Measurements from ENCODE around the gene LRFN2. TPM values are rescaled to one million over a fixed set of nuclear protein-coding genes. Genes with fewer than 3 reads are reported as not detected.

The LRFN2 gene
- total RNA-seq, 1 donor from 2014 or later, result not detected

DNA sequence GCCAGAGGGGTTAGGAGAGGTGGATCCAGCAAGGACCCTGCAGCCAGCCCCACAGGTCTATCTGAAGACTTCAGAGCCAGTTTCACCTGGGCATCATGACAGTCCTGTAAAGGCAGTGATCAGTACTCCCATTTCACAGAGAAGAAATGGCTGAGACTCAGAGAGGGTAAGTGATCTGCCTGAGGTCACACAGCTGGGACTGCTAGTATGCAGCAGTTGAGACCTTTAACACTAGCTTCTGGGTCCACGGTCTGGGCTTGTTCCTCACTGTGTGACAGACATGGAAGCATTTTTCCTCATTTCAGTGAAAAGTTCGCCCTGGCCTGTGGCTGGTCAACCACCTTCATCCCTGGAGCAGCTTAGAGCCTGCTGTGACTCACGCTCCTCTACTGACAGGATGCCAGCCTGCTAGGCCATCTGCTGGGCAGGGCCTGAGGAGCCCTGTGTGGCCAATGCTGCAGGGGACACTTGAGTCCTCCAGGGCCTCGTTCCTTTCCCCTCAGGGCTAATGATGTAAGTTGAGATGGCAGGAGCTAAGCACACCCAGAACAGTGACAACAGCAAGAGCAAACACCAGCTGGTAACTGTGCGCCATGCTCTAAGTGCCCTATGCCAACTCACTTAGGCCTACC lies 192.0 kb downstream of the LRFN2 start:
- Mint-ChIP-seq H3K9me3 (no peaks in the 10 kb centered on the region), H3K27me3 (no peaks in the 10 kb centered on the region), H3K36me3 (ENCODE audit: low read depth) (no peaks in the 10 kb centered on the region), H3K4me1 (no peaks in the 10 kb centered on the region), H3K27ac (no peak overlapping the region), H3K4me3 (no peak overlapping the region)
- intact Hi-C loops (cut with micrococcal nuclease), result no loop called here
- DNase-seq (no peak), ATAC-seq (ENCODE audit: low read depth) (no peak)
- ChIA-PET CTCF (no interaction called here), POLR2A (no interaction called here)
- TF ChIP-seq, protein P1, sequence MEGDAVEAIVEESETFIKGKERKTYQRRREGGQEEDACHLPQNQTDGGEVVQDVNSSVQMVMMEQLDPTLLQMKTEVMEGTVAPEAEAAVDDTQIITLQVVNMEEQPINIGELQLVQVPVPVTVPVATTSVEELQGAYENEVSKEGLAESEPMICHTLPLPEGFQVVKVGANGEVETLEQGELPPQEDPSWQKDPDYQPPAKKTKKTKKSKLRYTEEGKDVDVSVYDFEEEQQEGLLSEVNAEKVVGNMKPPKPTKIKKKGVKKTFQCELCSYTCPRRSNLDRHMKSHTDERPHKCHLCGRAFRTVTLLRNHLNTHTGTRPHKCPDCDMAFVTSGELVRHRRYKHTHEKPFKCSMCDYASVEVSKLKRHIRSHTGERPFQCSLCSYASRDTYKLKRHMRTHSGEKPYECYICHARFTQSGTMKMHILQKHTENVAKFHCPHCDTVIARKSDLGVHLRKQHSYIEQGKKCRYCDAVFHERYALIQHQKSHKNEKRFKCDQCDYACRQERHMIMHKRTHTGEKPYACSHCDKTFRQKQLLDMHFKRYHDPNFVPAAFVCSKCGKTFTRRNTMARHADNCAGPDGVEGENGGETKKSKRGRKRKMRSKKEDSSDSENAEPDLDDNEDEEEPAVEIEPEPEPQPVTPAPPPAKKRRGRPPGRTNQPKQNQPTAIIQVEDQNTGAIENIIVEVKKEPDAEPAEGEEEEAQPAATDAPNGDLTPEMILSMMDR (IDR thresholded peaks at IDR 0.05), result no peak

DNA sequence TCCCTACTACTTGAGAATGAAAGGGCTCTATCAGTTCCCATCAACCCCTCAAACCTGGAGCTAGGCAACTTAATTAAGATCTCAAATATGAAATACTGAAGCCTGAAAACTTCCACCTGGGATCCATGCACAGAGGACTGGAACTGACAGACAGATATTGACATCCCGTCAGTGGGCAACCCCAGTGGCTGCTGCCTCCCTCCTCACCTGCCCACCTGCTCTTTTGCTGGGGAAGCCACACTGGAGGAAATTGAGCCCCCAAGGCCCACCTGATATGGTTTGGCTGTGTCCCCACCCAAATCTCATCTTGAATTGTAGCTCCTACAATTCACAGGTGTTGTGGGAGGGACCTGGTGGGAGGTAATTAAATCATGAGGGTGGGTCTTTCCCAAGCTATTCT lies 192.8 kb downstream of the LRFN2 start:
- Mint-ChIP-seq H3K36me3 (ENCODE audit: low read depth) (no peaks in the 10 kb centered on the region), H3K4me1 (no peaks in the 10 kb centered on the region), H3K27ac (no peak overlapping the region), H3K4me3 (no peak overlapping the region), H3K27me3 (peaks cover 4% of the 10 kb centered on the region), H3K9me3 (no peaks in the 10 kb centered on the region)
- ChIA-PET POLR2A (no interaction called here), CTCF (no interaction called here)
- intact Hi-C loops (cut with micrococcal nuclease), result no loop called here
- TF ChIP-seq, protein P1 (IDR thresholded peaks at IDR 0.05), result no peak
- ATAC-seq (ENCODE audit: low read depth) (no peak), DNase-seq (no peak)

DNA sequence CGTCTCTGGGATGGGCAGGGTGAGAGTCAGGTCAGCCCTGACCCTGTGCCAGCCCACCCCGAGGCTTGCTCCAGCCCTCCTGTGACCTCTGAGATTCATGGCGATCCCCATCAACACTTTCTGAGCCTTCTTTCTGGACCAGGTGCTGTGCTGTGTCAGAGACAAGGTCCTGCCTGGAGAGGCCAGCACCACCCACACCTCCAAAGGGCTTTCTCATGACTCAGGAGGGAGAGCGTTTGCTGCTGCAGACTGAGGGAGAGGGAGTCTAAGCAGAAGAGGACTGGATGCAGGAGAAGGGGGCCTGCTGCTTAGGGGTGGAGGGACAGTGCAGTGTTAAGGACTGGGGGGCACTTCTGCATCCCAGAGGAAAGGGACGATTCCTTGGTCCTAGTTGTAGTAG lies 193.5 kb downstream of the LRFN2 start:
- ATAC-seq (ENCODE audit: low read depth) (no peak), DNase-seq (no peak)
- intact Hi-C loops (cut with micrococcal nuclease), result no loop called here
- Mint-ChIP-seq H3K27me3 (peaks cover 4% of the 10 kb centered on the region), H3K9me3 (no peaks in the 10 kb centered on the region), H3K4me1 (no peaks in the 10 kb centered on the region), H3K27ac (no peak overlapping the region), H3K4me3 (no peak overlapping the region), H3K36me3 (ENCODE audit: low read depth) (no peaks in the 10 kb centered on the region)
- ChIA-PET CTCF (no interaction called here), POLR2A (no interaction called here)
- TF ChIP-seq, protein P1 (IDR thresholded peaks at IDR 0.05), result no peak

DNA sequence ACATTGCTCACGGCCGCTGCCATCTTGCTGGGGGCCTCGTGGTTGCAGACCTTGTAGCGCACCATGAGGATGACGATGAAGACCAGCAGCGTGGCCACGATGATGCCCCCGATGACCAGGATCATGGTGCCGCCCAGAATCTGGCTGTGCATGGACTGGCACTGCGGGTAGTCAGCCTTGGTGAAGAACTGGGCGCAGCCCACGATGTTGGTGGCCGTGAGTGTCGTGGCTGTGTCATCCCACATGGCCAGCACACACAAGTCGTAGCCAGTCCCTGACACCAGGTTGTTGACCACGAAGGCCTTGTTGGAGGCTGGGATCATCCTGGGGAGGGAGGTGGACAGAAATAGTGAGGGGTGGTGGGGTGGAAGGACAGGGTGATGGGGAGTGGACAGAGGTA lies 194.6 kb downstream of the LRFN2 start:
- H3K27ac Mint-ChIP-seq, result no peak overlapping the region
- no peaks in the 10 kb centered on the region for H3K9me3 Mint-ChIP-seq
- ATAC-seq (ENCODE audit: low read depth) (no peak), DNase-seq (no peak)
- H3K27me3 Mint-ChIP-seq, result peaks cover 4% of the 10 kb centered on the region
- intact Hi-C loops (cut with micrococcal nuclease), result no loop called here
- no peaks in the 10 kb centered on the region for H3K36me3 Mint-ChIP-seq (ENCODE audit: low read depth)
- no peaks in the 10 kb centered on the region for H3K4me1 Mint-ChIP-seq
- ChIA-PET POLR2A (no interaction called here), CTCF (no interaction called here)
- no peak overlapping the region for H3K4me3 Mint-ChIP-seq
- TF ChIP-seq, protein P1 (IDR thresholded peaks at IDR 0.05), result no peak

DNA sequence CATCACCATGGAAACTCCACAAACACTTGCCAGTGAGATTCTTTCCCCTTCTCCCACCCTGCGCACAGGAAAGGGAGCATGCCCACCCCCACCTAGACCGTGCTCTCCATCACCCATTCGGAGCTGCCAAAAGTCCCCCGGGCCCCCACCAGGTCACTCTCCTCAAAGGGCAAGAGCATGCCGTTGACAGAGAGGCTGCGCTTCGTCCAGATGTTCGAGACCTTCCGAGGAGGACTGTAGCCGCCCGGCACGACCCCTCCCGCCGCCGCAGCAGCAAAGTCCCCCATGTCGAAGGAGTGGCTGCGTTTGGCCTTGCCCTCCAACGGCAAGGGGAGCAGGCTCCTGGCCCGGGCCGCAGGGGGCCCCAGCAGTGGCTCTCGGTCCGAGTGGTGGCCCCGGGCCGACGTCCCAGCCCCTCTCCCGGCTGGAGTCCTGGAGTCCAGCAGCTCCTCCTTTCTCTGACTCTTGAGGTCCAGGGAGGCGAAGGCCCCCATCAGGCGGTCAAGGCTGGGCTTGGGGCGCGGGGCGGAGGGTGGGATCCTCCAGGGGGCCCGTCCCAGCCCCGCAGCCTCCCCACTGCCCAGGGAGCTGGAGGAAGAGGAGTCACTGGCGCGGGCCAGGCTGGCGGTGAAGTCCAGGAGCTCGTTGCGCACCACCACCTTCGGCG lies 195.2 kb downstream of the LRFN2 start:
- DNase-seq, result no peak
- no peak overlapping the region for H3K27ac Mint-ChIP-seq
- POLR2A ChIA-PET, result no interaction called here

More for the DNA sequence above, 195.2 kb downstream of the LRFN2 start:
- Mint-ChIP-seq H3K4me1 (no peaks in the 10 kb centered on the region), H3K27me3 (peaks cover 4% of the 10 kb centered on the region), H3K4me3 (no peak overlapping the region), H3K36me3 (ENCODE audit: low read depth) (no peaks in the 10 kb centered on the region), H3K9me3 (no peaks in the 10 kb centered on the region)
- CTCF ChIA-PET, result no interaction called here
- intact Hi-C loops (cut with micrococcal nuclease), result no loop called here
- TF ChIP-seq, protein P1 (IDR thresholded peaks at IDR 0.05), result no peak
- ATAC-seq (ENCODE audit: low read depth), result no peak

Data from activated B cell treated with CpG ODN at 0.5 μM for 24 hours (primary cell).